Activated naive CD4-positive, alpha-beta T cell treated with anti-CD3 and anti-CD28 coated beads, Interleukin-2, amount 10 ng/mL, durations not matched to agents 5 hours and 36 hours (primary cell): ENCODE results near the gene FSTL4. TPM values are rescaled to one million over a fixed set of nuclear protein-coding genes. Genes with fewer than 3 reads are reported as not detected.

Source experiments
- microRNA-seq: library from miRNA; unstranded; fragments of <30 nt; microRNA quantifications from one replicate; pipeline ENCODE4 v1.2.0, GENCODE V29; 2022; ENCODE audit warnings: borderline microRNAs expressed, borderline replicate concordance
- total RNA-seq, 2 experiments: library from RNA; stranded (reverse); gene quantifications; one replicate each; pipeline ENCODE4 v1.2.3, GENCODE V29; 2021

FSTL4 gene
- not detected for total RNA-seq

DNA sequence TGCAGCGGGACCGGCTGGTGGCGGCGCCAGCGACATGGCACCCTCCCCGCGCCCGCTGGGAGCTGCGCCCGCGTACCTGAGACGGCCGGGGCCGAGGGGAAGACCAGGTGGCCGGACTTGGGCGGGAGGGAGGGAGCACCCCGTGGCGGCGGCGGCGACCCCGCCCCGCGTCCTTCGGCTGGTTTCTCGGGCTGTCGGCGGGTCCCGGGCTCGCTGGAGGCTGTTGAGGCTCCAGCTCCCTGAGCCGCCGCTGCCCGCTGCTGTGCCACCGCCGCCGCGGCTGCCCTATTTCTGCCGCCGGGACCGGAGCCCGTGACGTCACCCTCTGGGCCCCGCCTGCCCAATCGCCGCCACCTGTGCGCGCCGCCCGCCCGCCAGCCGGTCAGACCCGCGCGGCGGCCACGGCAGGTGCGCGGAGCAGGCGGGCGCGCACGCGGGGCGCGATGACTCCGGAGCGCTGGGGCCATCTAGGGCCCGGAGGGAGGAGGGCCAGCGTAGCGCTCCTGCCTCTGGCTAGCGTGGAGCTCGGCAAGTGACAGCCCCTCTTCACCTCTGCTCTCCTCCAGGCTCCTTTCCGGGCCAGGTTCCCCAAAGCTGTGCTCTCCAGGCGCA is at the start of gene FSTL4:
Gene FSTL4, minus strand, starts transcription at position 293 of the 612 bp plus-strand sequence.

Small RNA genes within 50 kb of the gene (microRNA-seq; reads per million reads assigned to microRNA genes)
- gene MIR1289-2, result not detected
